K562 (cell line): ENCODE results near the gene CERS1.

Source experiments
- BRCA1 ChIP-seq, 2 experiments: fragments of 450-650 bp in 1 of 2; sonication (generic) in 1 of 2; formaldehyde crosslinking in 1 of 2; IDR thresholded peaks; 2 replicates each; pipeline versions ENCODE4 v1.5.0 to v1.6.1; 2017 to 2020; ENCODE audit warnings: mild to moderate bottlenecking in 1 of 2, missing genetic modification reagents in 1 of 2
- ETV6 ChIP-seq, 3 experiments: fragments of 150-350 bp in 1 of 3; sonication (generic) in 1 of 3; formaldehyde crosslinking in 1 of 3; IDR thresholded peaks; 2 replicates each; pipeline versions ENCODE4 v1.6.1 to v1.8.0; 2014 to 2022; ENCODE audit warnings: borderline replicate concordance in 2 of 3, low read depth in 2 of 3, antibody characterized with exemption in 1 of 3, low read length in 1 of 3, mild to moderate bottlenecking in 1 of 3, missing genetic modification reagents in 1 of 3
- FOXJ2 ChIP-seq: fragments of 200-800 bp; sonication (Bioruptor generic); IDR thresholded peaks from 2 replicates; pipeline ENCODE4 v1.6.1; 2016; ENCODE audit warnings: missing genetic modification characterization, missing compliant biosample characterization
- GTF2F1 ChIP-seq: IDR thresholded peaks from 2 replicates; pipeline ENCODE4 v1.6.1; 2011; ENCODE audit warnings: low read depth, low read length, improper control_type of control experiment
- HCFC1 ChIP-seq: IDR thresholded peaks from 2 replicates; pipeline ENCODE4 v1.6.1; 2012; ENCODE audit warnings: low read depth, low read length, improper control_type of control experiment
- IFI16 ChIP-seq: fragments of 250-450 bp; sonication (Bioruptor Pico); IDR thresholded peaks from 2 replicates; pipeline ENCODE4 v2.1.2; 2022; ENCODE audit warnings: mild to moderate bottlenecking, inconsistent platforms
- MTA3 ChIP-seq: fragments of 450-650 bp; formaldehyde crosslinking; IDR thresholded peaks from 2 replicates; pipeline ENCODE4 v1.6.1; 2017; ENCODE audit warnings: mild to moderate bottlenecking, borderline replicate concordance
- PHF20 ChIP-seq: fragments of 450-650 bp; IDR thresholded peaks from 2 replicates; pipeline ENCODE4 v1.6.1; 2018; ENCODE audit not compliant: partially characterized antibody
- RFX5 ChIP-seq: IDR thresholded peaks from 2 replicates; pipeline ENCODE4 v1.6.1; 2011; ENCODE audit warnings: low read depth, mild to moderate bottlenecking, improper control_type of control experiment, low read length
- TAF1 ChIP-seq: IDR thresholded peaks from 2 replicates; pipeline ENCODE4 v1.6.1; 2011; ENCODE audit warnings: mild to moderate bottlenecking, low read length, moderate library complexity; ENCODE audit not compliant: insufficient read depth, control insufficient read depth, severe bottlenecking; ENCODE audit errors: extremely low read depth
- ZKSCAN1 ChIP-seq: fragments of 150-350 bp; IDR thresholded peaks from 2 replicates; pipeline ENCODE4 v1.6.1; 2016; ENCODE audit warnings: low read depth, low read length
- TF ChIP-seq, protein P1 (sequence below), 3 experiments: IDR thresholded peaks in 2 of 3; conservative IDR thresholded peaks in 1 of 3; 2 replicates each; pipeline ENCODE4 v1.5.1; 2011 to 2012; ENCODE audit warnings: low read length in 3 of 3, mild to moderate bottlenecking in 3 of 3, control low read depth in 2 of 3, improper control_type of control experiment in 1 of 3, inconsistent platforms in 1 of 3, low read depth in 1 of 3, mixed read lengths in 1 of 3, moderate library complexity in 1 of 3; ENCODE audit not compliant: insufficient read depth in 2 of 3
- TF ChIP-seq, protein P2 (sequence below): sonication (generic); formaldehyde crosslinking; IDR thresholded peaks from 2 replicates; pipeline ENCODE4 v1.8.1; 2023; ENCODE audit warnings: mild to moderate bottlenecking, missing genetic modification reagents
- TF ChIP-seq, protein P3 (sequence below): fragments of 450-650 bp; formaldehyde crosslinking; IDR thresholded peaks from 2 replicates; pipeline ENCODE4 v1.4.0; 2020; ENCODE audit warnings: mild to moderate bottlenecking, mixed read lengths

DNA sequence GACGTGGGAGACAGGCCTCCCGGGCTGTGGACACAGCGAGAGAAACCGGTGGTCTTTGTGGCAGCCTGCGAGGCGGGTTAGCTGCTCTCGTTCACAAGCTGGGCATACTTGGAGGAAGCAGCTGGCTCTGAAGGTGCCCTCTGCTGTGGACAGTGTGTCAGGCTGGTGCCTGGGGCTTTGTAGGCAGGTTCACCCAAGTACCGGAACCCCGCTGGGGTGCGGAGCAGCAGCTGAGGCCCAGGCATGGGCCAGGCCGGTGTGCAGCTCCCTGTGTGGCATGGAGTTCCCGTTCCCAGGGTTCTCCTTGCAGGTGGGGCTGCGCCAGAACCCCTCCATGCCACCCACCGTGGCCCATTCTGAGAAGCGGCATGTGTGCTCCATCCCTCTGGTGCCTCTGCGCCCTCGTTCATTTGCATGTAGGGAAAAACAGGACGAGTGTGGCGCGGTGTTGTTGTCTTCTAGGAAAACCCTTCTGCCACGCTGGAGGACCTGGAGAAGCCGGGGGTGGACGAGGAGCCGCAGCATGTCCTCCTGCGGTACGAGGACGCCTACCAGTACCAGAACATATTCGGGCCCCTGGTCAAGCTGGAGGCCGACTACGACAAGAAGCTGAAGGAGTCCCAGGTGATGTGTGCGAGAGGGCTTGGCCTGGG, 44.2 kb downstream of the CERS1 start:
- TF ChIP-seq, protein P1, sequence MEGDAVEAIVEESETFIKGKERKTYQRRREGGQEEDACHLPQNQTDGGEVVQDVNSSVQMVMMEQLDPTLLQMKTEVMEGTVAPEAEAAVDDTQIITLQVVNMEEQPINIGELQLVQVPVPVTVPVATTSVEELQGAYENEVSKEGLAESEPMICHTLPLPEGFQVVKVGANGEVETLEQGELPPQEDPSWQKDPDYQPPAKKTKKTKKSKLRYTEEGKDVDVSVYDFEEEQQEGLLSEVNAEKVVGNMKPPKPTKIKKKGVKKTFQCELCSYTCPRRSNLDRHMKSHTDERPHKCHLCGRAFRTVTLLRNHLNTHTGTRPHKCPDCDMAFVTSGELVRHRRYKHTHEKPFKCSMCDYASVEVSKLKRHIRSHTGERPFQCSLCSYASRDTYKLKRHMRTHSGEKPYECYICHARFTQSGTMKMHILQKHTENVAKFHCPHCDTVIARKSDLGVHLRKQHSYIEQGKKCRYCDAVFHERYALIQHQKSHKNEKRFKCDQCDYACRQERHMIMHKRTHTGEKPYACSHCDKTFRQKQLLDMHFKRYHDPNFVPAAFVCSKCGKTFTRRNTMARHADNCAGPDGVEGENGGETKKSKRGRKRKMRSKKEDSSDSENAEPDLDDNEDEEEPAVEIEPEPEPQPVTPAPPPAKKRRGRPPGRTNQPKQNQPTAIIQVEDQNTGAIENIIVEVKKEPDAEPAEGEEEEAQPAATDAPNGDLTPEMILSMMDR (IDR thresholded peaks at IDR 0.05 in 2 of 3, conservative IDR thresholded peaks at IDR 0.05 in 1 of 3; ENCODE audit: insufficient read depth in 2 of 3, low read depth in 1 of 3, low read length in 3 of 3) = no peak
- TF ChIP-seq HCFC1 = no peak
- no peak for TF ChIP-seq RFX5
- no peak for TF ChIP-seq FOXJ2
- TF ChIP-seq, protein P2, sequence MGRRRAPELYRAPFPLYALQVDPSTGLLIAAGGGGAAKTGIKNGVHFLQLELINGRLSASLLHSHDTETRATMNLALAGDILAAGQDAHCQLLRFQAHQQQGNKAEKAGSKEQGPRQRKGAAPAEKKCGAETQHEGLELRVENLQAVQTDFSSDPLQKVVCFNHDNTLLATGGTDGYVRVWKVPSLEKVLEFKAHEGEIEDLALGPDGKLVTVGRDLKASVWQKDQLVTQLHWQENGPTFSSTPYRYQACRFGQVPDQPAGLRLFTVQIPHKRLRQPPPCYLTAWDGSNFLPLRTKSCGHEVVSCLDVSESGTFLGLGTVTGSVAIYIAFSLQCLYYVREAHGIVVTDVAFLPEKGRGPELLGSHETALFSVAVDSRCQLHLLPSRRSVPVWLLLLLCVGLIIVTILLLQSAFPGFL = no peak
- TF ChIP-seq PHF20 = no peak
- TF ChIP-seq IFI16 (CRISPR knock-in tag) = no peak
- TF ChIP-seq TAF1 = no peak
- no peak for TF ChIP-seq BRCA1 (IDR thresholded peaks at IDR 0.05)
- no peak for TF ChIP-seq BRCA1 (CRISPR knock-in tag; IDR thresholded peaks at IDR 0.05)
- TF ChIP-seq, protein P3, sequence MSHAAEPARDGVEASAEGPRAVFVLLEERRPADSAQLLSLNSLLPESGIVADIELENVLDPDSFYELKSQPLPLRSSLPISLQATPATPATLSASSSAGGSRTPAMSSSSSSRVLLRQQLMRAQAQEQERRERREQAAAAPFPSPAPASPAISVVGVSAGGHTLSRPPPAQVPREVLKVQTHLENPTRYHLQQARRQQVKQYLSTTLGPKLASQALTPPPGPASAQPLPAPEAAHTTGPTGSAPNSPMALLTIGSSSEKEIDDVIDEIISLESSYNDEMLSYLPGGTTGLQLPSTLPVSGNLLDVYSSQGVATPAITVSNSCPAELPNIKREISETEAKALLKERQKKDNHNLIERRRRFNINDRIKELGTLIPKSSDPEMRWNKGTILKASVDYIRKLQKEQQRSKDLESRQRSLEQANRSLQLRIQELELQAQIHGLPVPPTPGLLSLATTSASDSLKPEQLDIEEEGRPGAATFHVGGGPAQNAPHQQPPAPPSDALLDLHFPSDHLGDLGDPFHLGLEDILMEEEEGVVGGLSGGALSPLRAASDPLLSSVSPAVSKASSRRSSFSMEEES (CRISPR knock-in tag) = no peak
- no peak for TF ChIP-seq GTF2F1
- TF ChIP-seq ZKSCAN1 = no peak
- TF ChIP-seq ETV6 (IDR thresholded peaks at IDR 0.05; ENCODE audit: borderline replicate concordance in 1 of 2, low read depth in 2 of 2, low read length in 1 of 2) = no peak
- no peak for TF ChIP-seq ETV6 (CRISPR knock-in tag; IDR thresholded peaks at IDR 0.05; ENCODE audit: borderline replicate concordance)
- no peak for TF ChIP-seq MTA3
